Dermis microvascular lymphatic vessel endothelial cell (primary cell): ENCODE measurements around the gene GART. TPM values are rescaled to one million over a fixed set of nuclear protein-coding genes. Genes with fewer than 3 reads are reported as not detected.
"Not testable (repeated sequence)": the region's sequence is repeated elsewhere in the genome, so short reads cannot be mapped to it uniquely, and the experiment has no call there.

Experiments
- DNase-seq, 2 donors: peaks; one replicate each; pipeline versions ENCODE4 v3.0.0 to v3.0.0-alpha.2; 2010; ENCODE audit warnings: low read depth in 2 of 2
- total RNA-seq: library from RNA; depleted of rRNA; stranded (reverse); fragments of >200 nt; gene quantifications from 2 replicates; pipeline ENCODE4 v1.2.1, GENCODE V29; 2014

The GART gene
- total RNA-seq, 1 donor from 2014 or later = 63.9 TPM

DNA sequence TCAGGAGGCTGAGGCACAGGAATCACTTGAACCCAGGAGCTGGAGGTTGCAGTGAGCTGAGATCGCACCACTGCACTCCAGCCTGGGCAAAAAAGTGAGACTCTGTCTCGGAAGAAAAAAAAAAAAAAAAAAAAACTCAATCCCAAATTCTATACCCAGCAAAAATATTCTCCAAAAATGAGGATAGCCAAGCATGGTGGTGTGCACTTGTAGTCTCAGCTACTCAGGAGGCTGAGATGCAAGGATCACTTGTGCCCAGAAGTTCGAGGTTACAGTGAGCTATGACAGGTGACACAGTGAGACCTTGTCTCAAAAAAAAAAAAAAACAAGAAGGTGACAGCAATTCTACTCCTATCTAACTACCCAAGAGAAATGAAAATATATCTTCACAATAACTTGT lies 68.6 kb downstream of the GART start:
- DNase-seq = no peak

DNA sequence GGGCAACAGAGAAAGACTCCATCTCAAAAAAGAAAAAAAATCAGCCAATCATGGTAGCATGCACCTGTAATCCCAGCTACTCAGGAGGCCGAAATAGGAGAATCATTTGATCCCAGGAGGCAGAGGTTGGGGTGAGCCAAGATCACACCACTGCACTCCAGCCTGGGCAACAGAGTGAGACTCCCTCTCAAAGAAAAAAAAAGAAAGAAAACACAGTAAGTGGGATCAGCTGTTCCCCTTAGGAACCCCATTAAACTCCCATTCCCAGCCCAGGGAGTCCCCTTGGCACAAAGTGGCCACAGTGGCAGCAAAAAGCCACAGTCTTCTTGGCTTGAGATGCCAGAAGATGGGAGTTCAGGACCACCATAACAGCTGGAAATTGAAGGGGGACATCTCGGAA lies 71.2 kb downstream of the GART start:
- no peak for DNase-seq

DNA sequence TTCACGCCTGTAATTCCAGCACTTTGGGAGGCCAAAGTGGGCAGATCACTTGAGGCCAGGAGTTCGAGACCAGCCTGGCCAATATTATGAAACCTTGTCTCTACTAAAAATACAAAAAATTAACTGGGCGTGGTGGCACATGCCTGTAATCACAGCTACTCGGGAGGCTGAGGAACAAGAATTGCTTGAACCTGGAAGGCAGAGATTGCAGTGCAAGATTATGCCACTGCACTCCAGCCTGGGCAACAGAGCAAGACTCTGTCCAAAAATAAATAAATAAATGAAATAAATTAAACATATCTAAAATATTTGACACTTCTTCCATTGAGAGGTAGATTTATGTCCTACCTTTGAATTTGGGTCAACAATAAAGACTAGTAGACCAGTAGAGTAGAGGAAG lies 72.7 kb downstream of the GART start:
- not testable (repeated sequence) for DNase-seq

GRCh38 chr21:33461538-33462250 lies 80.2 kb downstream of the GART start:
- DNase-seq = no peak

GRCh38 chr21:33458861-33459260 lies 83.1 kb downstream of the GART start:
- DNase-seq = no peak

DNA sequence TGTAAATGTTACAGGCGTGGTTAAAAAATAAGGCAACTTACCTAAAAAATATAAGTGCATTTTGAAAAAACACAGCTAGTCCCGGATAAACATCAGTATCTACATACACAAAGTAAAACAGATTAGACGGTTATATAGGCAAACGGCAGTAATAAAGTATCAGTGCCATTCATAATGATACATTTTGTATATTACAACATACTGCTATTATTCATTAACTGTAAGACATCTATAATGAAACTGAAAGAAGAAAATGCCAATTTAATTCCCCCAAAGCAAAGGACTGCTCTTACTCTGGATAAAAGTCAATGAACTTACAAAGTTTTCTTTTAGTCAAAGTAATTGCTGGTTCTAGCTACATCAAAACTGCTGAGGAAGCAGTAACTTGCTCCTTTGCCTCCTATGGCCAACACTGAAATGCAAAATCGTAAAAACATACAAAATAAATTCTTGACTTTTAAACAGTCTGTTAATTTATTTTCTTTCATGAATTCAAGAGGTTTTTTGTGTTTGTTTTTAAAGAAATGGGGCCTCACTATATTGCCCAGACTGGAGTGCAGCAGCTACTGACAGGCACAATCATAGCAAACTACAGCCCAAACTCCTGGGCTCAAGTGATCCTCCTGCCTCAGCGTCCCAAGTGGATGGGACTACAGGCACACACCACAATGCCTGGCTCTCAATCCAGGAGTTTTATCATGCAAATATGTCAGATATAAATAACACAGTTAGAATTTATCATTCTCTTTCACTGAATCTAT lies 86.1 kb downstream of the GART start:
- no peak for DNase-seq

Other genes starting within 250 kb of the GART start
- gene IFNAR1, start 217.1 kb downstream of the GART start, total RNA-seq = 16.4 and 22.3 TPM in 2 replicates
- 47.1 and 62.1 TPM in 2 replicates for gene IFNGR2, start 138.7 kb downstream of the GART start, total RNA-seq
- 15.0 and 18.8 TPM in 2 replicates for gene TMEM50B, start 62.1 kb downstream of the GART start, total RNA-seq
- 0.89 and 1.2 TPM in 2 replicates for gene DNAJC28, start 50.4 kb downstream of the GART start, total RNA-seq
- gene SON, start 921 bp upstream of the GART start, total RNA-seq = 83.2 and 132 TPM in 2 replicates
- gene DONSON, start 46.6 kb upstream of the GART start, total RNA-seq = 8.7 and 11.4 TPM in 2 replicates
- 23.3 and 23.9 TPM in 2 replicates for gene CRYZL1, start 99.6 kb upstream of the GART start, total RNA-seq
- gene ITSN1, start 100.4 kb upstream of the GART start, total RNA-seq = 46.7 and 54.4 TPM in 2 replicates